HepG2 (cell line): ENCODE results near the gene CCDC142. TPM values are rescaled to one million over a fixed set of nuclear protein-coding genes. Genes with fewer than 3 reads are reported as not detected.

ENCODE experiments used
- CBFB ChIP-seq: sonication (generic); formaldehyde crosslinking; IDR thresholded peaks from 2 replicates; pipeline ENCODE4 v1.4.0; 2020; ENCODE audit warnings: missing genetic modification reagents
- CTCF ChIP-seq: sonication (generic); formaldehyde crosslinking; IDR thresholded peaks from 2 replicates; pipeline ENCODE4 v1.5.0; 2020; ENCODE audit warnings: mild to moderate bottlenecking, missing genetic modification reagents, moderate library complexity
- FOXO1 ChIP-seq: sonication (generic); formaldehyde crosslinking; IDR thresholded peaks from 2 replicates; pipeline ENCODE4 v1.4.0; 2020; ENCODE audit warnings: missing genetic modification reagents
- HINFP ChIP-seq: sonication (generic); formaldehyde crosslinking; IDR thresholded peaks from 2 replicates; pipeline ENCODE4 v1.4.0; 2020; ENCODE audit warnings: low read depth, mild to moderate bottlenecking, missing genetic modification reagents
- IRF2 ChIP-seq: IDR thresholded peaks from 2 replicates; pipeline ENCODE4 v1.6.1; 2018; ENCODE audit warnings: missing genetic modification reagents, missing compliant biosample characterization
- MAFG ChIP-seq: sonication (generic); formaldehyde crosslinking; IDR thresholded peaks from 2 replicates; pipeline ENCODE4 v1.5.1; 2020; ENCODE audit warnings: mild to moderate bottlenecking, missing genetic modification reagents
- MBD4 ChIP-seq: IDR thresholded peaks from 2 replicates; pipeline ENCODE4 v1.6.1; 2012; ENCODE audit warnings: low read length, inconsistent platforms, borderline replicate concordance
- MED13 ChIP-seq: sonication (generic); formaldehyde crosslinking; IDR thresholded peaks from 2 replicates; pipeline ENCODE4 v1.5.0; 2020; ENCODE audit warnings: missing genetic modification reagents
- MIXL1 ChIP-seq: IDR thresholded peaks from 2 replicates; pipeline ENCODE4 v1.6.1; 2016
- MXI1 ChIP-seq: IDR thresholded peaks from 3 replicates; pipeline ENCODE4 v1.6.1; 2012; ENCODE audit warnings: low read depth, low read length, inconsistent platforms, borderline replicate concordance
- NR2C2 ChIP-seq: sonication (generic); formaldehyde crosslinking; IDR thresholded peaks from 2 replicates; pipeline ENCODE4 v1.4.0; 2020; ENCODE audit warnings: missing genetic modification reagents, mild to moderate bottlenecking, moderate library complexity, borderline replicate concordance
- POGZ ChIP-seq: sonication (generic); formaldehyde crosslinking; IDR thresholded peaks from 2 replicates; pipeline ENCODE4 v1.4.0; 2020; ENCODE audit warnings: mild to moderate bottlenecking, missing genetic modification reagents
- SAFB2 ChIP-seq: sonication (generic); formaldehyde crosslinking; IDR thresholded peaks from 2 replicates; pipeline ENCODE4 v1.5.1; 2020; ENCODE audit warnings: missing genetic modification reagents, low read depth, mild to moderate bottlenecking, borderline replicate concordance
- SATB2 ChIP-seq: sonication (generic); formaldehyde crosslinking; IDR thresholded peaks from 2 replicates; pipeline ENCODE4 v1.5.0; 2020; ENCODE audit warnings: missing genetic modification reagents
- SMYD3 ChIP-seq: sonication (generic); formaldehyde crosslinking; IDR thresholded peaks from 2 replicates; pipeline ENCODE4 v1.8.1; 2023; ENCODE audit warnings: mild to moderate bottlenecking, missing genetic modification reagents
- TEF ChIP-seq: sonication (generic); formaldehyde crosslinking; IDR thresholded peaks from 2 replicates; pipeline ENCODE4 v1.5.0; 2020; ENCODE audit warnings: missing genetic modification reagents
- YY1 ChIP-seq: IDR thresholded peaks from 2 replicates; pipeline ENCODE4 v1.6.1; 2011; ENCODE audit warnings: low read length, low read depth, moderate library complexity, mild to moderate bottlenecking; ENCODE audit not compliant: insufficient read depth, insufficient replicate concordance
- ZBED4 ChIP-seq: sonication (generic); formaldehyde crosslinking; IDR thresholded peaks from 2 replicates; pipeline ENCODE4 v1.4.0; 2020; ENCODE audit warnings: missing genetic modification reagents, borderline replicate concordance
- ZNF615 ChIP-seq: sonication (generic); formaldehyde crosslinking; IDR thresholded peaks from 2 replicates; pipeline ENCODE4 v1.5.0; 2020; ENCODE audit warnings: mild to moderate bottlenecking, missing genetic modification reagents, borderline replicate concordance
- ZNF737 ChIP-seq: sonication (generic); formaldehyde crosslinking; IDR thresholded peaks from 2 replicates; pipeline ENCODE4 v1.5.0; 2020; ENCODE audit warnings: missing genetic modification reagents, mild to moderate bottlenecking, borderline replicate concordance
- ZNF746 ChIP-seq: sonication (generic); formaldehyde crosslinking; IDR thresholded peaks from 2 replicates; pipeline ENCODE4 v1.8.0; 2022; ENCODE audit warnings: mild to moderate bottlenecking, missing genetic modification reagents
- polyA plus RNA-seq, 8 experiments: library from polyadenylated mRNA; depleted of rRNA in 3 of 8; stranded (reverse) in 7 of 8; unstranded in 1 of 8; fragments of >200 nt; fragmentation: Illumina TruSeq in 4 of 8; extraction: Trizol in 4 of 8; gene quantifications; 2 replicates each; pipeline versions ENCODE4 v1.2.1 to v1.2.3, GENCODE V29; 2011 to 2016; ENCODE audit warnings: low read depth in 4 of 8, missing spikeins in 1 of 8, mixed read lengths in 1 of 8; ENCODE audit not compliant: insufficient read depth in 1 of 8
- total RNA-seq, 5 experiments: library from RNA; depleted of rRNA; stranded (reverse); fragments of >200 nt; fragmentation: Illumina TruSeq; extraction: Trizol; gene quantifications; 2 replicates each; pipeline ENCODE4 v1.2.3, GENCODE V29; 2016; ENCODE audit warnings: low read depth in 1 of 5

The CCDC142 gene
- total and polyA plus RNA-seq, 2 of the 13 experiments (the other 11 are each of a cell fraction or from before 2014, with no cell fraction given): 14.7 to 30.4 TPM

GRCh38 chr2:74472086-74472944 lies 10.5 kb downstream of the CCDC142 start, which contains the start of gene MRPL53 (continued):
- TF ChIP-seq HINFP (CRISPR knock-in tag) (peak; percentile 97), NR2C2 (CRISPR knock-in tag) (peak; percentile 100), ZNF746 (CRISPR knock-in tag) (0 out of 2 replicates have a peak, but pooled peaks have one; percentile 72), MAFG (CRISPR knock-in tag) (no peak), CBFB (CRISPR knock-in tag) (peak; percentile 96), ZBED4 (CRISPR knock-in tag) (peak; percentile 88; the same call in 1 of the 2 replicates), MXI1 (peak; percentile 87; the same call in 1 of the 3 replicates), CTCF (CRISPR knock-in tag) (peak; percentile 42; the same call in 1 of the 2 replicates), POGZ (CRISPR knock-in tag) (peak; percentile 83), SMYD3 (CRISPR knock-in tag) (no peak; the same call in none of the 2 replicates), ZNF615 (peak; percentile 96), IRF2 (peak; percentile 97), FOXO1 (CRISPR knock-in tag) (peak; percentile 85; the same call in 1 of the 2 replicates), SATB2 (CRISPR knock-in tag) (0 out of 2 replicates have a peak, but pooled peaks have one; percentile 52), MIXL1 (CRISPR knock-in tag) (peak; percentile 68), MBD4 (no peak), YY1 (peak; percentile 96), SAFB2 (peak; percentile 100), MED13 (no peak), ZNF737 (CRISPR knock-in tag) (peak; percentile 95), TEF (CRISPR knock-in tag) (no peak; the same call in 1 of the 2 replicates)
